Urinary bladder (tissue), 4 donors: ENCODE data around the gene LRRC9. TPM values are rescaled to one million over a fixed set of nuclear protein-coding genes. Genes with fewer than 3 reads are reported as not detected.
"Not testable (repeated sequence)": the region's sequence is repeated elsewhere in the genome, so short reads cannot be mapped to it uniquely, and the experiment has no call there.

Source experiments
- DNase-seq: peaks from one replicate; pipeline ENCODE4 v3.0.0-alpha.2; 2015; ENCODE audit errors: extremely low spot score
- H3K27ac ChIP-seq: one replicate; pipeline ENCODE4 v1.5.1; 2013; ENCODE audit warnings: low read depth, mild to moderate bottlenecking, moderate library complexity
- H3K36me3 ChIP-seq: one replicate; pipeline ENCODE4 v1.6.1; 2013; ENCODE audit warnings: mild to moderate bottlenecking, moderate library complexity; ENCODE audit not compliant: insufficient read depth
- H3K4me1 ChIP-seq: one replicate; pipeline ENCODE4 v1.6.1; 2013; ENCODE audit warnings: mild to moderate bottlenecking, moderate library complexity; ENCODE audit not compliant: insufficient read depth
- H3K4me3 ChIP-seq: one replicate; pipeline ENCODE4 v1.5.1; 2013; ENCODE audit warnings: low read depth, low read length
- WGBS: extraction: QIAGEN DNeasy Blood & Tissue Kit; methylation state at CpG from one replicate; pipeline ENCODE4 v1.1.7; 2013; 5-methylcytosine and 5-hydroxymethylcytosine counted together
- polyA plus RNA-seq: library from polyadenylated mRNA; stranded (reverse); fragments of 200-250 nt; gene quantifications from one replicate; pipeline ENCODE4 v1.2.3, GENCODE V29; 2013
- total RNA-seq: library from RNA; depleted of rRNA; stranded (reverse); fragments of >200 nt; gene quantifications from one replicate; pipeline ENCODE4 v1.2.3, GENCODE V29; 2014
- donor health status: healthy with polysubstance abuse.
- donor health status: healthy.

LRRC9 gene
- total and polyA plus RNA-seq, 2 donors = 0.01 to 0.21 TPM

GRCh38 chr14:59920378-59920683, 387 bp downstream of the LRRC9 start:
- Histone ChIP-seq H3K36me3 (no peaks in the 10 kb centered on the region), H3K27ac (no peak overlapping the region), H3K4me1 (no peaks in the 10 kb centered on the region), H3K4me3 (no peak overlapping the region)
- DNase-seq = no peak
- 71% methylated on average over 1 of the region's 1 CpG for WGBS

- no peak for DNase-seq
- no peaks in the 10 kb centered on the region for H3K4me1 ChIP-seq
- no peaks in the 10 kb centered on the region for H3K36me3 ChIP-seq
- no peak overlapping the region for H3K27ac ChIP-seq
- H3K4me3 ChIP-seq = no peak overlapping the region
- 65% methylated on average over 2 of the region's 2 CpGs for WGBS
Observed at GRCh38 chr14:59925797-59926196, 5.9 kb downstream of the LRRC9 start.

- no peak for DNase-seq
- H3K36me3 ChIP-seq = no peaks in the 10 kb centered on the region
- WGBS = 88% methylated on average over 1 of the region's 1 CpG
- H3K4me1 ChIP-seq = no peaks in the 10 kb centered on the region
- no peak overlapping the region for H3K27ac ChIP-seq
- no peak overlapping the region for H3K4me3 ChIP-seq
Observed at GRCh38 chr14:59926534-59926933, 6.6 kb downstream of the LRRC9 start.

- H3K36me3 ChIP-seq = no peaks in the 10 kb centered on the region
- DNase-seq = no peak
- WGBS = 65% methylated on average over 1 of the region's 1 CpG
- no peak overlapping the region for H3K4me3 ChIP-seq
- no peak overlapping the region for H3K27ac ChIP-seq
- H3K4me1 ChIP-seq = no peaks in the 10 kb centered on the region
Observed at GRCh38 chr14:59931237-59931636, 11.3 kb downstream of the LRRC9 start.

GRCh38 chr14:59936145-59936544, 16.2 kb downstream of the LRRC9 start:
- WGBS = 19% methylated on average over 1 of the region's 1 CpG
- Histone ChIP-seq H3K27ac (no peak overlapping the region), H3K4me1 (no peaks in the 10 kb centered on the region), H3K36me3 (no peaks in the 10 kb centered on the region), H3K4me3 (no peak overlapping the region)
- no peak for DNase-seq

GRCh38 chr14:59939828-59940227, 19.9 kb downstream of the LRRC9 start:
- no peak for DNase-seq
- Histone ChIP-seq H3K4me3 (no peak overlapping the region), H3K36me3 (no peaks in the 10 kb centered on the region), H3K27ac (no peak overlapping the region), H3K4me1 (no peaks in the 10 kb centered on the region)
- WGBS = 71% methylated on average over 3 of the region's 3 CpGs

- H3K4me3 ChIP-seq, DNase-seq, H3K36me3 ChIP-seq, H3K27ac ChIP-seq, H3K4me1 ChIP-seq: not testable (repeated sequence)
- WGBS = 90% methylated on average over 10 of the region's 10 CpGs
Observed at GRCh38 chr14:59942296-59942862, 22.4 kb downstream of the LRRC9 start.

DNA sequence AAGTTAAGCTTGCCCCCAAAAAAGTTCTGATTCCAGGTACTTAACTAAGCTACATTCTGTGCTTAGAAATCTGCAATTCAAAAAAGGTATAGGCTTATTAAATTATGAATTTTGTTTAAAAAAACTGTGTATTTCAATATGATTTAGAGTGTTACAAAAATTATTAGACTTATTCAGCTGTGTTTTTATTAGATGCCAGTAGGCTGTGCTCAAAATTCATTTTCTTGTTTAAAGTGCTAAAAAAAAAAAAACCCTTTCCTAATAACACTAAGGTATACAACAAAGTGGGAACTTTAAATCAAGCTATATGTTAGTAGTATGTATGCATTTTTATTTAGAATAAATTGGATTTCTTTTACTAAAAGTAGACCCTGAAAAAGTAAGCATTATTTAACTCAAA, 25.0 kb downstream of the LRRC9 start:
- Histone ChIP-seq H3K36me3 (no peaks in the 10 kb centered on the region), H3K27ac (no peak overlapping the region), H3K4me1 (no peaks in the 10 kb centered on the region), H3K4me3 (no peak overlapping the region)
- DNase-seq = no peak

- not testable (repeated sequence) for H3K4me1 ChIP-seq, H3K27ac ChIP-seq, H3K36me3 ChIP-seq, DNase-seq, H3K4me3 ChIP-seq
- WGBS = 94% methylated on average over 18 of the region's 30 CpGs
Observed at GRCh38 chr14:59952141-59952540, 32.2 kb downstream of the LRRC9 start.

- H3K36me3 ChIP-seq, DNase-seq, H3K4me3 ChIP-seq, H3K4me1 ChIP-seq, H3K27ac ChIP-seq: not testable (repeated sequence)
- 67% methylated on average over 4 of the region's 4 CpGs for WGBS
Observed at GRCh38 chr14:59957890-59958289, 37.9 kb downstream of the LRRC9 start.

- Histone ChIP-seq H3K4me3 (no peak overlapping the region), H3K4me1 (no peaks in the 10 kb centered on the region), H3K27ac (no peak overlapping the region), H3K36me3 (no peaks in the 10 kb centered on the region)
- whole genome bisulfite sequencing = 68% methylated on average over 3 of the region's 3 CpGs
- no peak for DNase-seq
Observed at GRCh38 chr14:59959668-59960067, 39.7 kb downstream of the LRRC9 start.

- H3K27ac ChIP-seq = no peak overlapping the region
- no peak for DNase-seq
- H3K36me3 ChIP-seq = no peaks in the 10 kb centered on the region
- 90% methylated on average over 1 of the region's 1 CpG for WGBS
- no peaks in the 10 kb centered on the region for H3K4me1 ChIP-seq
- H3K4me3 ChIP-seq = no peak overlapping the region
Observed at GRCh38 chr14:59961518-59962062, 41.6 kb downstream of the LRRC9 start.

DNA sequence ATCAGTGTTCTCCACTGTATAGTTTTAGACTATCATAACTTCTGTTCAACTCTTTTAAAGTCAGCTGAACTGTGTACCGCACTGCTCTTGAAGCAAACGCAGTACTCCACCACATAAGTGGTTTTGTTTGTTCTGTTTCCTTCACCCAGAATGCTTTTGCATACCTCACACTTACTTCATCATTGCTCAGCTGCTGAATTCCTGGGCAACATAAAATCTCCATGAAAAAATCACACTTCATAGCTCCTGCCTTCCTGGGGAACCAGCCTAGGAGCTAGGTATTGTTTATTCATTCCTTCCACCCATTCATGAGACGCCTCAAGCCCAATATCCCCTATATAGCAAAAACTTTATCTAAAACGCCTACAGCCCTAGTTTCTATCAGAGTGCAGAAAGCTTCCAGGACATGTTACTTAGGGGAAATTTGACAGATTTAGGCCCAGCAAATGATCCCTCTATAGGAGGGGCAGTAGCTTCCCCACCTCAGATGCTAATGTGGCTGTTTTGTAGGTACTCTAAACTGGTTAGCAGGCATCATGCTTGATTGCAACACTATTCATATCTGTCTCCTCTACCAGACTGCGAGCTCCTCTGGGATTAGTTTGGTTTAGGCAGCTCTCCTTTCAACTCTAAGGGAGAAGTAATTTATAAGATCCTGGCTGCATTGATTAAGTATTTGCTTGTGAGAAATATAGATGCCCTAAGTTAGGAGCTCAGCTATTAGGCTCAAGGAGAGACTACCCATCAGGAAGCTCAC, 44.5 kb downstream of the LRRC9 start:
- 59% methylated on average over 5 of the region's 5 CpGs for WGBS
- Histone ChIP-seq H3K36me3 (no peaks in the 10 kb centered on the region), H3K4me3 (no peak overlapping the region), H3K27ac (no peak overlapping the region), H3K4me1 (no peaks in the 10 kb centered on the region)
- DNase-seq = no peak

DNA sequence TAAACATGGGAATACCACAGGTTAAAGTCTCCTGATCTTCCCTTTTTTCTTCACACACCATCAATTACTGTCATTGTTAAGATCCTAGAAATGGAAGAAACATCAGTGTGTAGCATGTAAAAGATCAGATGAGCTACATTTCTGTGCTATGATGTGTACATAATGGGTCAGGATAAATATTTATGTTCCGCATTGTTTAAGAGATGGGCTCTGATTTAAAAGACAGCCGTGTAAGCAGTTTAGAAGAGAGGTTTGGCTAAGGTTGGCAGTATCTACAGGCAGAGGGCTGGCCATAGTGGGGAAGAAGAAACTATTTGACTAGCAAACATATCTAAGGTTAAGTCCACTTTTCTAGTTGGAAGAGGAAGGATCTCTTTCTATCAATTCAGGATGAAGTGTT, 49.4 kb downstream of the LRRC9 start:
- no peaks in the 10 kb centered on the region for H3K4me1 ChIP-seq
- no peak for DNase-seq
- 41% methylated on average over 2 of the region's 2 CpGs for WGBS
- H3K27ac ChIP-seq = no peak overlapping the region
- no peaks in the 10 kb centered on the region for H3K36me3 ChIP-seq
- no peak overlapping the region for H3K4me3 ChIP-seq
